HG03064 (cell line): ENCODE measurements around the gene SLC1A5.

Source experiments
- ATAC-seq: cut with Tn5 transposase; IDR thresholded peaks from one replicate; pipeline ENCODE4 v1.9.1; 2021; ENCODE audit warnings: low read depth; ENCODE audit not compliant: unreplicated experiment

SLC1A5 gene

GRCh38 chr19:46727757-46728156 is 60.6 kb downstream of the SLC1A5 start:
- no peak for ATAC-seq

- no peak for ATAC-seq
These were observed 61.4 kb downstream of the SLC1A5 start for GRCh38 chr19:46726971-46727501.

- no peak for ATAC-seq
These were observed 61.8 kb downstream of the SLC1A5 start for GRCh38 chr19:46726551-46726950.

- ATAC-seq: no peak
These were observed 62.5 kb downstream of the SLC1A5 start for GRCh38 chr19:46725859-46726393.

- no peak for ATAC-seq
These were observed 63.2 kb downstream of the SLC1A5 start for GRCh38 chr19:46725036-46725820.
